ENCODE data around the gene MCM5.

MCM5 gene

GRCh38 chr22:35394810-35395563 lies 5.0 kb upstream of the MCM5 start:
- TF ChIP-seq ZBTB7A (IDR thresholded peaks at IDR 0.05; ENCODE audit: low read depth) (no peak), TEAD4 (IDR thresholded peaks at IDR 0.05) (no peak), EP300 (IDR thresholded peaks at IDR 0.05; ENCODE audit: borderline replicate concordance) (no peak), YY1 (IDR thresholded peaks at IDR 0.05; ENCODE audit: low read depth) (no peak), CEBPB (IDR thresholded peaks at IDR 0.05) (no peak), MAX (IDR thresholded peaks at IDR 0.05) (no peak)

- TF ChIP-seq TCF12 (IDR thresholded peaks at IDR 0.05; ENCODE audit: low read depth): no peak
Measured at GRCh38 chr22:35397095-35397904, 2.6 kb upstream of the MCM5 start.

- TF ChIP-seq EP300 (IDR thresholded peaks at IDR 0.05; ENCODE audit: borderline replicate concordance) (no peak), USF1 (IDR thresholded peaks at IDR 0.05) (no peak), TEAD4 (IDR thresholded peaks at IDR 0.05) (no peak), FOXM1 (IDR thresholded peaks at IDR 0.05; ENCODE audit: borderline replicate concordance, low read depth) (no peak), NFIC (IDR thresholded peaks at IDR 0.05) (no peak), ZBTB7A (IDR thresholded peaks at IDR 0.05; ENCODE audit: low read depth) (no peak), CEBPB (IDR thresholded peaks at IDR 0.05) (no peak), MAX (IDR thresholded peaks at IDR 0.05) (no peak), TCF12 (IDR thresholded peaks at IDR 0.05; ENCODE audit: low read depth) (no peak), EGR1 (IDR thresholded peaks at IDR 0.05) (no peak), TAF1 (IDR thresholded peaks at IDR 0.05; ENCODE audit: low read depth) (no peak), YY1 (IDR thresholded peaks at IDR 0.05; ENCODE audit: low read depth) (no peak), CREB1 (IDR thresholded peaks at IDR 0.05; ENCODE audit: low read depth) (no peak), RAD21 (IDR thresholded peaks at IDR 0.05; ENCODE audit: low read depth) (no peak), REST (IDR thresholded peaks at IDR 0.05; ENCODE audit: low read depth) (no peak)
Measured at GRCh38 chr22:35398591-35398973, 1.4 kb upstream of the MCM5 start.

GRCh38 chr22:35399114-35399677 lies 744 bp upstream of the MCM5 start:
- no peak for TF ChIP-seq EP300 (IDR thresholded peaks at IDR 0.05; ENCODE audit: borderline replicate concordance)
- TF ChIP-seq NFIC (IDR thresholded peaks at IDR 0.05): no peak
- no peak for TF ChIP-seq CEBPB (IDR thresholded peaks at IDR 0.05)
- no peak for TF ChIP-seq TAF1 (IDR thresholded peaks at IDR 0.05; ENCODE audit: low read depth)
- no peak for TF ChIP-seq YY1 (IDR thresholded peaks at IDR 0.05; ENCODE audit: low read depth)
- TF ChIP-seq TCF12 (IDR thresholded peaks at IDR 0.05; ENCODE audit: low read depth): no peak
- no peak for TF ChIP-seq USF1 (IDR thresholded peaks at IDR 0.05)
- no peak for TF ChIP-seq EGR1 (IDR thresholded peaks at IDR 0.05)
- TF ChIP-seq FOXM1 (IDR thresholded peaks at IDR 0.05; ENCODE audit: borderline replicate concordance, low read depth): no peak
- TF ChIP-seq REST (IDR thresholded peaks at IDR 0.05; ENCODE audit: low read depth): no peak

GRCh38 chr22:35400501-35400790 lies 506 bp downstream of the MCM5 start:
- TF ChIP-seq ZBTB7A (IDR thresholded peaks at IDR 0.05; ENCODE audit: low read depth): no peak
- TF ChIP-seq RAD21 (IDR thresholded peaks at IDR 0.05; ENCODE audit: low read depth): no peak
- no peak for TF ChIP-seq USF1 (IDR thresholded peaks at IDR 0.05)
- TF ChIP-seq YY1 (IDR thresholded peaks at IDR 0.05; ENCODE audit: low read depth): no peak
- TF ChIP-seq CREB1 (IDR thresholded peaks at IDR 0.05; ENCODE audit: low read depth): no peak
- no peak for TF ChIP-seq REST (IDR thresholded peaks at IDR 0.05; ENCODE audit: low read depth)
- no peak for TF ChIP-seq FOXM1 (IDR thresholded peaks at IDR 0.05; ENCODE audit: borderline replicate concordance, low read depth)
- no peak for TF ChIP-seq EGR1 (IDR thresholded peaks at IDR 0.05)
- TF ChIP-seq CEBPB (IDR thresholded peaks at IDR 0.05): no peak
- TF ChIP-seq NFIC (IDR thresholded peaks at IDR 0.05): no peak
- no peak for TF ChIP-seq EP300 (IDR thresholded peaks at IDR 0.05; ENCODE audit: borderline replicate concordance)

Measured in Ishikawa (cell line).